ENCODE data around the gene FLII.
A peak's percentile ranks its signal among the peaks of the same experiment; 100 is the strongest.

The FLII gene

GRCh38 chr17:18248300-18248731 lies 10.2 kb downstream of the FLII start:
- peaks cover 25% of the 10 kb centered on the region for H3K36me3 ChIP-seq (ENCODE audit: control insufficient read depth, insufficient read depth, low read length)
- H3K9me3 ChIP-seq (ENCODE audit: control insufficient read depth, low read length), result no peaks in the 10 kb centered on the region
- no peaks in the 10 kb centered on the region for H3K27me3 ChIP-seq (ENCODE audit: control insufficient read depth, insufficient read depth, low read length)
- H3K4me1 ChIP-seq (ENCODE audit: control insufficient read depth, insufficient read depth, low read length), result peaks cover 30% of the 10 kb centered on the region
- H3K4me3 ChIP-seq (ENCODE audit: low read length), result no peak overlapping the region
- no peak overlapping the region for H3K9ac ChIP-seq (ENCODE audit: low read length)

- Histone ChIP-seq H3K4me3 (ENCODE audit: low read length) (no peak overlapping the region), H3K9ac (ENCODE audit: low read length) (no peak overlapping the region), H3K36me3 (ENCODE audit: control insufficient read depth, insufficient read depth, low read length) (peaks cover 23% of the 10 kb centered on the region), H3K27me3 (ENCODE audit: control insufficient read depth, insufficient read depth, low read length) (no peaks in the 10 kb centered on the region), H3K9me3 (ENCODE audit: control insufficient read depth, low read length) (no peaks in the 10 kb centered on the region), H3K4me1 (ENCODE audit: control insufficient read depth, insufficient read depth, low read length) (peaks cover 30% of the 10 kb centered on the region)
These were observed 10.9 kb downstream of the FLII start for GRCh38 chr17:18247613-18248001.

- peaks cover 30% of the 10 kb centered on the region for H3K4me1 ChIP-seq (ENCODE audit: control insufficient read depth, insufficient read depth, low read length)
- H3K36me3 ChIP-seq (ENCODE audit: control insufficient read depth, insufficient read depth, low read length), result peaks cover 23% of the 10 kb centered on the region
- H3K9me3 ChIP-seq (ENCODE audit: control insufficient read depth, low read length), result no peaks in the 10 kb centered on the region
- no peak overlapping the region for H3K4me3 ChIP-seq (ENCODE audit: low read length)
- H3K27me3 ChIP-seq (ENCODE audit: control insufficient read depth, insufficient read depth, low read length), result no peaks in the 10 kb centered on the region
- H3K9ac ChIP-seq (ENCODE audit: low read length), result no peak overlapping the region
These were observed 11.5 kb downstream of the FLII start for GRCh38 chr17:18246880-18247612.

- Histone ChIP-seq H3K36me3 (ENCODE audit: control insufficient read depth, insufficient read depth, low read length) (peaks cover 23% of the 10 kb centered on the region), H3K27me3 (ENCODE audit: control insufficient read depth, insufficient read depth, low read length) (no peaks in the 10 kb centered on the region), H3K9ac (ENCODE audit: low read length) (no peak overlapping the region), H3K4me3 (ENCODE audit: low read length) (no peak overlapping the region), H3K4me1 (ENCODE audit: control insufficient read depth, insufficient read depth, low read length) (peaks cover 30% of the 10 kb centered on the region), H3K9me3 (ENCODE audit: control insufficient read depth, low read length) (no peaks in the 10 kb centered on the region)
These were observed 12.3 kb downstream of the FLII start for GRCh38 chr17:18246109-18246725.

GRCh38 chr17:18245038-18245776 lies 13.3 kb downstream of the FLII start:
- Histone ChIP-seq H3K9ac (ENCODE audit: low read length) (no peak overlapping the region), H3K27me3 (ENCODE audit: control insufficient read depth, insufficient read depth, low read length) (no peaks in the 10 kb centered on the region), H3K9me3 (ENCODE audit: control insufficient read depth, low read length) (no peaks in the 10 kb centered on the region), H3K36me3 (ENCODE audit: control insufficient read depth, insufficient read depth, low read length) (peaks cover 16% of the 10 kb centered on the region), H3K4me1 (ENCODE audit: control insufficient read depth, insufficient read depth, low read length) (peaks cover 22% of the 10 kb centered on the region), H3K4me3 (ENCODE audit: low read length) (no peak overlapping the region)

GRCh38 chr17:18241229-18241871 lies 17.2 kb downstream of the FLII start:
- no peaks in the 10 kb centered on the region for H3K9me3 ChIP-seq (ENCODE audit: control insufficient read depth, low read length)
- no peak overlapping the region for H3K9ac ChIP-seq (ENCODE audit: low read length)
- H3K4me3 ChIP-seq (ENCODE audit: low read length), result no peak overlapping the region
- H3K4me1 ChIP-seq (ENCODE audit: control insufficient read depth, insufficient read depth, low read length), result peaks cover 6% of the 10 kb centered on the region
- H3K27me3 ChIP-seq (ENCODE audit: control insufficient read depth, insufficient read depth, low read length), result no peaks in the 10 kb centered on the region
- peaks cover 9% of the 10 kb centered on the region for H3K36me3 ChIP-seq (ENCODE audit: control insufficient read depth, insufficient read depth, low read length)

GRCh38 chr17:18240449-18240848 lies 18.1 kb downstream of the FLII start:
- H3K4me1 ChIP-seq (ENCODE audit: control insufficient read depth, insufficient read depth, low read length), result peaks cover 7% of the 10 kb centered on the region
- no peak overlapping the region for H3K4me3 ChIP-seq (ENCODE audit: low read length)
- H3K27me3 ChIP-seq (ENCODE audit: control insufficient read depth, insufficient read depth, low read length), result no peaks in the 10 kb centered on the region
- H3K36me3 ChIP-seq (ENCODE audit: control insufficient read depth, insufficient read depth, low read length), result peaks cover 7% of the 10 kb centered on the region
- H3K9ac ChIP-seq (ENCODE audit: low read length), result no peak overlapping the region
- H3K9me3 ChIP-seq (ENCODE audit: control insufficient read depth, low read length), result no peaks in the 10 kb centered on the region

- Histone ChIP-seq H3K4me1 (ENCODE audit: control insufficient read depth, insufficient read depth, low read length) (peaks cover 13% of the 10 kb centered on the region), H3K4me3 (ENCODE audit: low read length) (no peak overlapping the region), H3K36me3 (ENCODE audit: control insufficient read depth, insufficient read depth, low read length) (no peaks in the 10 kb centered on the region), H3K27me3 (ENCODE audit: control insufficient read depth, insufficient read depth, low read length) (no peaks in the 10 kb centered on the region), H3K9me3 (ENCODE audit: control insufficient read depth, low read length) (no peaks in the 10 kb centered on the region), H3K9ac (ENCODE audit: low read length) (no peak overlapping the region)
These were observed 20.2 kb downstream of the FLII start for GRCh38 chr17:18238299-18238698.

GRCh38 chr17:18237461-18237860 lies 21.1 kb downstream of the FLII start:
- Histone ChIP-seq H3K4me3 (ENCODE audit: low read length) (no peak overlapping the region), H3K9me3 (ENCODE audit: control insufficient read depth, low read length) (no peaks in the 10 kb centered on the region), H3K36me3 (ENCODE audit: control insufficient read depth, insufficient read depth, low read length) (no peaks in the 10 kb centered on the region), H3K4me1 (ENCODE audit: control insufficient read depth, insufficient read depth, low read length) (peaks cover 13% of the 10 kb centered on the region), H3K9ac (ENCODE audit: low read length) (no peak overlapping the region), H3K27me3 (ENCODE audit: control insufficient read depth, insufficient read depth, low read length) (no peaks in the 10 kb centered on the region)

- H3K9me3 ChIP-seq (ENCODE audit: control insufficient read depth, low read length), result no peaks in the 10 kb centered on the region
- no peaks in the 10 kb centered on the region for H3K36me3 ChIP-seq (ENCODE audit: control insufficient read depth, insufficient read depth, low read length)
- H3K4me1 ChIP-seq (ENCODE audit: control insufficient read depth, insufficient read depth, low read length), result peaks cover 13% of the 10 kb centered on the region
- H3K9ac ChIP-seq (ENCODE audit: low read length), result no peak overlapping the region
- H3K27me3 ChIP-seq (ENCODE audit: control insufficient read depth, insufficient read depth, low read length), result no peaks in the 10 kb centered on the region
- no peak overlapping the region for H3K4me3 ChIP-seq (ENCODE audit: low read length)
These were observed 22.0 kb downstream of the FLII start for GRCh38 chr17:18236494-18236893.

- no peaks in the 10 kb centered on the region for H3K36me3 ChIP-seq (ENCODE audit: control insufficient read depth, insufficient read depth, low read length)
These were observed 22.7 kb downstream of the FLII start for GRCh38 chr17:18235743-18236256.

More at GRCh38 chr17:18235743-18236256, 22.7 kb downstream of the FLII start:
- H3K9ac ChIP-seq (ENCODE audit: low read length), result peak overlapping the region; percentile 9
- no peak overlapping the region for H3K4me3 ChIP-seq (ENCODE audit: low read length)
- H3K4me1 ChIP-seq (ENCODE audit: control insufficient read depth, insufficient read depth, low read length), result peaks cover 13% of the 10 kb centered on the region
- H3K9me3 ChIP-seq (ENCODE audit: control insufficient read depth, low read length), result no peaks in the 10 kb centered on the region
- no peaks in the 10 kb centered on the region for H3K27me3 ChIP-seq (ENCODE audit: control insufficient read depth, insufficient read depth, low read length)

All from mucosa of stomach (tissue), 1 donor.